Body of pancreas (tissue), 4 donors: ENCODE data around the gene COL4A4.

Experiments
- POLR2A ChIP-seq, 3 donors: fragments of 450-650 bp; IDR thresholded peaks; one replicate each; pipeline ENCODE4 v1.6.1; 2016; ENCODE audit warnings: antibody characterized with exemption in 3 of 3, mild to moderate bottlenecking in 2 of 3
- TF ChIP-seq, protein P1 (sequence below), 7 experiments: fragments of 450-650 bp in 4 of 7; fragments of 200-600 bp in 3 of 7; sonication (generic) in 3 of 7; IDR thresholded peaks; one replicate each; pipeline ENCODE4 v1.5.1; 2016 to 2019; ENCODE audit warnings: antibody characterized with exemption in 7 of 7

DNA sequence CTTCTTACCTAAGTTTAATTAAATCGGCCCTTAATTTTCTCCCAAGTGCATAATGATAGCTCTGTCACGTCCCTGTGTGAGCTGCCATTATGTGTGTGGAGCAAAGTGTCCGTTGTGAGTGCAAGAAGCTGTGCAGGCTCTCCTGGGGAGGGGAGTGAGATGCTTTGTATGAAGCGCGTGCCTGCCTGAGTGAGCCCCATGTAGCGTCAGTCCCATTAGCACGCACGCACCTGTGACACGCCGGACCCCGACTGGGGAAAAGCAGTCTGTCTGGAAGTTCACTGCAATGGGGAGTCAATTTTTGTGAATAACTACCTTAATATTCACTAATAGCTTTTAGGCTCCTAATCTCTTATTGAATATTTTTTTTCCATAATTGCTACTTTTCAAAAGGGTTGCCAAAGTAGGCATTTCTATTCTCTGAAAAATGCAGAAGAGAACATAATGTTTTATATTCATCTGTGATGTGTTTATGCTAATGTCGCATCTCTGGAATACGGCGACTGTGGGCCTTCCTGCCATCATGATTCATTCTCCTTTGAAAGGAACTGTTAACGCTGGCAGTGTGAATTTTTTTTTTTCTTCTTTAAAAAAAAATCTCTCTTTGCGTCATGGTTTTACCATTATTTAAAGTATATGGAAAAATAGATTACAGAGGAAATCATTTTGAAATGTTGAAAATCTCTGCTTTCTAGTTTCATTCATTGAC, 157.7 kb downstream of the COL4A4 start:
- TF ChIP-seq, protein P1, sequence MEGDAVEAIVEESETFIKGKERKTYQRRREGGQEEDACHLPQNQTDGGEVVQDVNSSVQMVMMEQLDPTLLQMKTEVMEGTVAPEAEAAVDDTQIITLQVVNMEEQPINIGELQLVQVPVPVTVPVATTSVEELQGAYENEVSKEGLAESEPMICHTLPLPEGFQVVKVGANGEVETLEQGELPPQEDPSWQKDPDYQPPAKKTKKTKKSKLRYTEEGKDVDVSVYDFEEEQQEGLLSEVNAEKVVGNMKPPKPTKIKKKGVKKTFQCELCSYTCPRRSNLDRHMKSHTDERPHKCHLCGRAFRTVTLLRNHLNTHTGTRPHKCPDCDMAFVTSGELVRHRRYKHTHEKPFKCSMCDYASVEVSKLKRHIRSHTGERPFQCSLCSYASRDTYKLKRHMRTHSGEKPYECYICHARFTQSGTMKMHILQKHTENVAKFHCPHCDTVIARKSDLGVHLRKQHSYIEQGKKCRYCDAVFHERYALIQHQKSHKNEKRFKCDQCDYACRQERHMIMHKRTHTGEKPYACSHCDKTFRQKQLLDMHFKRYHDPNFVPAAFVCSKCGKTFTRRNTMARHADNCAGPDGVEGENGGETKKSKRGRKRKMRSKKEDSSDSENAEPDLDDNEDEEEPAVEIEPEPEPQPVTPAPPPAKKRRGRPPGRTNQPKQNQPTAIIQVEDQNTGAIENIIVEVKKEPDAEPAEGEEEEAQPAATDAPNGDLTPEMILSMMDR (IDR thresholded peaks at IDR 0.05) = no peak
- TF ChIP-seq POLR2A (IDR thresholded peaks at IDR 0.05) = no peak
